NCI-H1436 treated with DMSO at 0.1 percent for 48 hours (cell line): Measurements from ENCODE around the gene AFF3.
"Not testable (repeated sequence)": the region's sequence is repeated elsewhere in the genome, so short reads cannot be mapped to it uniquely, and the experiment has no call there.

Experiments used
- DNase-seq: peaks from one replicate; lab custom pipeline; 2025; lab: John Stamatoyannopoulos, UW

The AFF3 gene

DNA sequence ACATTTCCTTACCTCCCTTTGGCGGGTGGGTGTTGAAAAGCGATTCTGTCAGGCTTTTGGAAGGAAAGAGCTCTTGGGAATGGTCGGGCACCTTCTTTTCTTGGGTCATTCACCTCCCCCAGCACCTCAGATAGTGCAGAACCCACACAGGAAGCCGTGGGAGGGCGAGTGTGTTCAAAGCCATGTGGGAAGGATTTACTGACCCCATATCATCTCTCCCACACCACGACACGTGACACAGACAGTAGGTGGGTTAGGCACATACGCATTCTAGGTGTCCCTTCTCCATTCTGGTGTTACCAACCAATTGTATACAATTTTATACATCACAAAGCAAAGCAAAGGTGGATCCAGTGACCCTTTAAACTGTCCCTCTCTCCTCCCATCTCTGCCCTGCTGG, 388.9 kb downstream of the AFF3 start:
- no peak for DNase-seq

DNA sequence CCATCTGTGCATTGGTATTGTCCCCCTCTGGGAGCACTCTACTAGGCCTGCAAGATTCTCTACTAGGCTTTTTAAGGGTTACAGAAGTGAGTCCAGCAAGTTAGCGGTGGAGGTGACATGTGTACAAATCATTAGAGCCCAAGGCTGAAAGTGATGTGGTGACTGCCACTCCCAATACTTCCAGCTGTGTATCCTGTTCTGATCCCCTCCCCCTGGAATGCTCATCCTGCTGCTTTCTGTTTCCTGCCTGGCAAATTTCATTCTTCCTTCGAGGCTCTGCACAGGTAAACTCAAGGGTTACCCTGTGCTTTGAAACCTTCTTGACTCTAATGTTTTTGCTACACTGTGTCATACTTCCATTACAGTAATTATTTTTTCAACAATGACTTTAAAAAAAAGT, 394.0 kb downstream of the AFF3 start:
- DNase-seq, result no peak

- DNase-seq, result no peak
These were observed 394.5 kb downstream of the AFF3 start for GRCh38 chr2:99747842-99748241.

DNA sequence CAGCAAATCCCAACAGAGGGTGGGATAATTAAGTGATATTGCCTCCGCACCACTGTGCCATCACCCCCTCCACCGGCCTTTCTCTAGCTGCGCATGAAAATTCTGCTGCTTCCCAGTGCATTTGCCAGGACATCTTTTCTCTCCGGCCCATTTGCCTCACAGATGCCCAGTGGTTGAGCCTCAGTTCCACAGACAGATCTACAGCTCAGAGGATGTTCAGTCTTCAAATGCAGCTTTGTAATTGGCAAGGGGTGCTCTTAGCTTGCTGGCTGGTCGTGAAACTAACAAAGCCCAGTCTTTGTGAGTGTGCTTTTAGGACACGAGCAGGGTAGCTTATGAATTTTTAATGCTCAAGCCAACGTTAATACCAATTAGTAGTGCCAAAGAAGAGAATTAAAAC, 399.2 kb downstream of the AFF3 start:
- DNase-seq, result no peak

GRCh38 chr2:99737537-99737936, 404.9 kb downstream of the AFF3 start:
- DNase-seq, result no peak

GRCh38 chr2:99735753-99736152, 406.6 kb downstream of the AFF3 start:
- DNase-seq, result no peak

DNA sequence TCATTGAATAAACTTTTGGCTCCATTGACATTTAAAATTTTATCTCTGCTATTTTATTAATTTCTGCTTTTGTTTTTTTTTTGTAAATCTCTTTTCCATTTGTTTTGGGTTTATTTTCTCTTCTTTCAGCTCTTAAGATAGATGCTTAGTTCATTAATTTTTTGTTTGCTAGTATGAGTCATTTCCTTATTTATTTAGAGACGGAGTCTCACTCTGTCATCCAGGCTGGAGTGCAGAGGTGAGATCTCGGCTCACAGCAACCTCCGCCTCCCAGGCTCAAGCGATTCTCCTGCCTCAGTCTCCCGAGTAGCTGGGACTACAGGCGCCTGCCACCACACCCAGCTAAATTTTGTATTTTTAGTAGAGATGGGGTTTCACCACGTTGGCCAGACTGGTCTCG, 407.1 kb downstream of the AFF3 start:
- DNase-seq, result not testable (repeated sequence)

GRCh38 chr2:99734236-99734635, 408.2 kb downstream of the AFF3 start:
- no peak for DNase-seq

DNA sequence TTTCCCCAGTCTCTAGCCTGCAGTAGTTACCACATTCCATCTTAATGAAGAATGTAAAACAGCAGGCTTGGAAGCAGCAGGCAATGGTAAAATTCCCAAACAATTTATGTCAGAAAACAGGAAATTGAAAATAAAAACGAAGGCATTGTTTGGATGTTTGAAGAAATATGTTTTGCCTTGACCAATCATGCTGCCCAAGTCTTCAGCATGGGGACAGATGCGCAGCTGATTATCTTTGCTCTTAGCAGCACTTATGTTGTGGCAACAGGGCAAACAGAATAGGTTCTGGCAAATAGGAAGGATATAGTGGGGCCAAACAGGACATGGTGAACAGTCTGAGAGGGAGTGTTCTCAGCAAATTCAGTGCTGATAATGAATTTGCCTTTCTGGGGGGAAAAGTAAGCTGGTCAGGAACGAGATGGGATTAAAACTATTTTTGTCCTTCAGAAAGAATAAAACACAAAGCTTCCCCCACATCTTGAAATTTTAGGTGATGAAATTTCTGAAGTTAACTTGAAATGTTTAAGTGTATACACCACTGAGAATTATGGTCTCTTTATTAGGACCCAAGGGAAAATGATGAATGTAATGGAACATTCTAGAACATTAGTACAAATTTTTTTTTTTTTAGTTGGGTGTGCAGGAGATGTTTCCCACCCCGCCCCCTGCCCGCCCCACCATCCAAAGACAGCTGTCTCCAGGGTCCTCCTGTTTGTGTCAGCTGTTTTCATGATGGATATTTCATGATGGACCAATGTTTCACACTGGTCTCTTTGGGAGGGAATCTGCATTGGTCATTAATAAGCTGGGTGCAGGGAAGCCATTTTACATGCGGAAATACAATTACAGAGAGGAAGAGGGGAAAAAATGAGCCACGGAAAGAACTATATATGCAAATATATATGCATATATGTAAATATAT, 413.0 kb downstream of the AFF3 start:
- DNase-seq, result no peak

DNA sequence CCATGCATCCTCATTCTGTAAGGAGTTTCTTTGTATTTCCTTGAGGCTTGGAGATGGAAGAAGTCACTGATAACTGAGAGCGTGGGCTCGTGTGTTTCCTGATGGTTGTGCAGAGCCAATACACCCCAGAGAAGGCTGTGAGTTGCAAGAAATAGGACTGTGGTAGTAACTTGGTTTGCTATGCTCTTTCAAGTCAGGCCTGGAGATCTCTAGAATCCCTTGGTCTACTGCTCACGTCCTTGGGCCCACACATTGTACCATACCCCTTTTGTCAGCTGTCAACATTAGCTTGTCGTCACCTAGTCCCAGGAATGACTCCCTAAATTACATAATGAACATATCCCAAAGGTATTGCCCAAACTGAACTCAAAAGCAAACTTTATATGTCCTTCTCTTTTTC, 414.2 kb downstream of the AFF3 start:
- no peak for DNase-seq

DNA sequence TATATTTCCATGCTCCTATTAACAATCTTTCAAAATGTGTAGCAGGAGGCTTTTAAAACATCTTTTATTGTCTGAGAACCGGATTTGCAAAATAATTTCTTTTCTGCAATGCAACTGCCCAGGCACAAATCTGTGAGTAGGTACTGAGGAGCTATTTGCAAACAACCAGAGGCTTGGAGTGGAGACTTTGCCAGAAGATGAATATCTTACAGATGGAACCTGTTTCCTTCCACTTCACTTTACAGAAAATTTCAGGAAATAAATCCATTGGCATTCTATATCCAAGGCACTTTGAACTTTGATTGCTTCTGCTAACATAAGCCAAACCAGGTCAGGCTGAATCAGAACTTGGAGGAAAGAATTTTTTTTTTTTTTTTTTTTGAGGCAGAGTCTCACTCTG, 415.2 kb downstream of the AFF3 start:
- no peak for DNase-seq

GRCh38 chr2:99726691-99727090, 415.7 kb downstream of the AFF3 start:
- DNase-seq, result no peak

GRCh38 chr2:99725820-99726219, 416.6 kb downstream of the AFF3 start:
- no peak for DNase-seq

DNA sequence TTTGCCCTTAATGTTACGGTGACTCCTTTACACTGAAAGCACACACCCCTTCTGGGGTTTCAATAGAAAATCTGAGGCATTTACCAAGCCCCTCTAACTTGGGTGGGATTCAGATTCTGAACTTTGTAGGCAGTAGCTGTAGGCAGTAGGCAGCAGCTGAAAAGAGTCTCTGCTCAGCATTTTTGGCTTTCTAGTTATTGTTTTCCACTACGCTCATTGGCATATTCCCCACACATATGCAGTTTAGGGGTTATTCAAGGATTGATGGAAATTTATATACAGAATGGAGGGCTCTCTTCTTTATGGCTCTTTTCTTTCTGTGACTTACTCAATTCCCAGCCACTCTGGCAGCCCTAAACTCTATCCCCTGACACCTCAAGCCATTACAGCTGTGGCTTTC, 419.9 kb downstream of the AFF3 start:
- DNase-seq, result no peak

DNA sequence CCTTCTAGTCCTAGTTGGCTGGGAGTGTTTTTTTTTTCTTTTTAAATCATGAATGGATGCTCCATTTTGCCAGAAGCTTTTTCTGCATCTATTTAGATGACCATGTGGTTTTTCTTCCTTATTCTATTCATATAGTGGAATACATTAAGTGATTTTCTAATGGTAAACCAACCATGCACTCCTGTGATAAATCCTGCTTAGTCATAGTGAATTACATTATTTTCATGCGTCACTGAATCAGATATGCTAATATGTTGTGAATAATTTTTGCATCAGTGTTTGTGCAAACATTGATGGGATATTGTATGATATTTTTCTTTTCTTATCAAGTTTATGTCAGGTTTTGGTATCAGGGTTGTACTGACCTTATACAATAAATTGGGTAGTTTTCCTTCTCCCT, 423.3 kb downstream of the AFF3 start:
- no peak for DNase-seq

DNA sequence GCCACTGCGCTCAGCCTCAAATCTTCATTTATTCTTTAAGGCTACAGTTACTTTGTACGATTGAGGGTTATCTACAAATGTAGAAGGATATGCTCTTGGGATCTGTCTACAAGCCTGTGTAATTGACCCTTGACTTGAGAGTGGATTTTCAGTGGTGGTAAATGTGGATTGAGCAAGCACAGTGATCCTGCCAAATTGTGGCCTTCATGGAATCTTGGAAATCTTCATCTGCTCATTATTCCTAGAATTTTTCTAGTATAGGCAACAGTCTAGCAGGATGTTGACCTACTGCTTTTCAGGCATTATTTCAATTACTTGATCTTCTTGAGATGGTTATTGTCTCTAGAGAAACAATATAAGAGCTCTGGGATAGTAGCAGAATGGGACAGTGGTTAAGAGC, 426.4 kb downstream of the AFF3 start:
- no peak for DNase-seq

DNA sequence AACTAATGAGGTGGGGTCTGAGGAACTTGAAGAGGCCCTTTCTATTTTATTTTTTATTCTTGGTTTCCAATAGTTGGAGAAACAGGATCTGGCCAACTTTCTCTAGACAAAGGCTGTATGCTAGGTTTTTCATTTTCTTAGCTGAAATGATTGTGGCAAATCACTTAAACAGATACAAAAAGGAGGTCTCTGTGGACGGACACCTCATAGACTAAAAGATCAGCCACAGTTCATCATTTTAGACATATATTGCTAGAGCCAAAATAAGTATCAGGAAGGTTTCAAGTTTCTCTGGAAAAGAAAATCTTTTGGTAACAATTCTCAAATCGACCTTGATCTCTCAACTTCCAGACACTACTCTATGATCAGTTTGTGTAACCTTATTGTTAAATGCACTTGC, 428.0 kb downstream of the AFF3 start:
- DNase-seq, result no peak

GRCh38 chr2:99711144-99711543, 431.2 kb downstream of the AFF3 start:
- no peak for DNase-seq

DNA sequence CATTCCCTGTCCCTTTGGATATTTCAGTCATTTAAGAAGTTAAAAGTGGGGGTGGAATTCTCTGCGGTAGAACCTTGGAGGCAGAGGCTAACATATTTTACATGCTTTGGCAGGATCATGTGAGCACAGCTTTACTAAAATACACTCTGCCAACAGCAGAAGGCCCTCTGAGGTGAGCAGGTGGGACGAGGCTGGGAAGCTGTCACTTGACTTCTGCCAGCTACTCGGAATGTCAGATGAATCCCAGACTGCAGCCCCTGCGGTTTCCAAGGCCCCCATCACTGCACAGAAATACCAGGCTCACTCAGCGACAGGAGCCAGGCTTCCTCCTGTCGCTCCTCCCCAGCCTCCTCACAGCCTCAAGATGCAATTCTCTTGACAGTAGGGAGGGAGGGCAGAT, 431.7 kb downstream of the AFF3 start:
- no peak for DNase-seq

GRCh38 chr2:99709229-99709628, 433.2 kb downstream of the AFF3 start:
- DNase-seq, result no peak

GRCh38 chr2:99708231-99708630, 434.2 kb downstream of the AFF3 start:
- no peak for DNase-seq

GRCh38 chr2:99707592-99707991, 434.8 kb downstream of the AFF3 start:
- DNase-seq, result no peak

DNA sequence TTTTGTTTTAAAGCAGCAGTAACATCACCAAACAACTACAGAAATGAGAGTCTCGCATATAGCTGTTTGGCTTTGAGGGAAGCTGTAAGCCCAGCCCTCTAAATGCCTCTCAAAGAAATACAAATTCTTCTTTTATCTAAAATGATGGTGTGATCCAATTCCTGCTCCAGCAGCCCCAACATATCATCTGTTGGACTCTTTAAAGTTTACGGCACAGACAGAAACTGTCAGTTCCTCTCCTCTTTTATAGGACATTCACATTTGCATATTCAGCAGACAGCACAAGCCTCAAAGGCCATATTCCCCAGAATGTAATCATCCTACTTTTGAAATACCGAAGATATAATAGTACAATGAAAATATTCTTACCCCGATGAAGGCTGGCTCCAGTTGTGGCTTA, 435.7 kb downstream of the AFF3 start:
- DNase-seq, result no peak

DNA sequence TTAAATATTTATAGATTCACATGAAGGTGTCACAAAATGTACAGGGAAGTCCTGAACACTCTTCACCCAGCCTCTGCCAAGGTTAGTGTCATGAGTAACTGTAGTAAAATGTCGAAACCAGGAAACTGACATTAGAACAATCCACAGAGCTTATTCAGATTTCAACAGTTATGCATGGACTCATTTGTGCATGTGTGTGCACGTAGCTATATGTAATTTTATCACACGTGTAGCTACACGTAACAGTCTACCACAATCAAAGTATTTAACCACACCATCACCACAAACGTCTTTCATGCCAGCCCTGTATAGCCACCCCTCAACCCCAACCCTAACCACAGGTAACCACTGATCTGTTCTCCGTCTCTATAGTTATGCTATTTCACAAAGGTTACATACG, 440.9 kb downstream of the AFF3 start:
- DNase-seq, result no peak
